ENCODE measurements around the gene ADGRA3. TPM values are rescaled to one million over a fixed set of nuclear protein-coding genes. Genes with fewer than 3 reads are reported as not detected.

ADGRA3 gene
- total RNA-seq: 24.8 TPM

- peak; percentile 74 for DNase-seq (ENCODE audit: low spot score)
Observed at GRCh38 chr4:22515888-22516541, at the start of gene ADGRA3. Gene ADGRA3, minus strand, starts transcription at chr4:22516066. Its CDS starts 282 bp downstream, at chr4:22515784.

- no peak for DNase-seq (ENCODE audit: low spot score)
Observed at GRCh38 chr4:22556495-22556894, 40.6 kb upstream of the ADGRA3 start.

- no peak for DNase-seq (ENCODE audit: low spot score)
Observed at GRCh38 chr4:22554670-22555069, 38.8 kb upstream of the ADGRA3 start.

- DNase-seq (ENCODE audit: low spot score): no peak
Observed at GRCh38 chr4:22553560-22553959, 37.7 kb upstream of the ADGRA3 start.

GRCh38 chr4:22552812-22553211 is 36.9 kb upstream of the ADGRA3 start:
- no peak for DNase-seq (ENCODE audit: low spot score)

GRCh38 chr4:22551550-22551949 is 35.7 kb upstream of the ADGRA3 start:
- DNase-seq (ENCODE audit: low spot score): no peak

- DNase-seq (ENCODE audit: low spot score): no peak
Observed at GRCh38 chr4:22546299-22546698, 30.4 kb upstream of the ADGRA3 start.

GRCh38 chr4:22539251-22539650 is 23.4 kb upstream of the ADGRA3 start:
- no peak for DNase-seq (ENCODE audit: low spot score)

GRCh38 chr4:22537864-22538263 is 22.0 kb upstream of the ADGRA3 start:
- no peak for DNase-seq (ENCODE audit: low spot score)

- DNase-seq (ENCODE audit: low spot score): no peak
Observed at GRCh38 chr4:22534374-22534773, 18.5 kb upstream of the ADGRA3 start.

- DNase-seq (ENCODE audit: low spot score): no peak
Observed at GRCh38 chr4:22532896-22533295, 17.0 kb upstream of the ADGRA3 start.

GRCh38 chr4:22532117-22532516 is 16.3 kb upstream of the ADGRA3 start:
- no peak for DNase-seq (ENCODE audit: low spot score)

GRCh38 chr4:22531311-22532019 is 15.6 kb upstream of the ADGRA3 start:
- DNase-seq (ENCODE audit: low spot score): no peak

GRCh38 chr4:22524895-22525294 is 9.0 kb upstream of the ADGRA3 start:
- no peak for DNase-seq (ENCODE audit: low spot score)

GRCh38 chr4:22522706-22523501 is 7.0 kb upstream of the ADGRA3 start:
- DNase-seq (ENCODE audit: low spot score): no peak

- no peak for DNase-seq (ENCODE audit: low spot score)
Observed at GRCh38 chr4:22522206-22522605, 6.3 kb upstream of the ADGRA3 start.

- DNase-seq (ENCODE audit: low spot score): no peak
Observed at GRCh38 chr4:22521240-22521639, 5.4 kb upstream of the ADGRA3 start.

- DNase-seq (ENCODE audit: low spot score): peak; percentile 59
Observed at GRCh38 chr4:22515145-22515887, 550 bp downstream of the ADGRA3 start.

- no peak for DNase-seq (ENCODE audit: low spot score)
Observed at GRCh38 chr4:22514481-22514880, 1.4 kb downstream of the ADGRA3 start.

- no peak for DNase-seq (ENCODE audit: low spot score)
Observed at GRCh38 chr4:22514001-22514400, 1.9 kb downstream of the ADGRA3 start.

GRCh38 chr4:22512306-22512705 is 3.6 kb downstream of the ADGRA3 start:
- DNase-seq (ENCODE audit: low spot score): no peak

GRCh38 chr4:22510750-22511149 is 5.1 kb downstream of the ADGRA3 start:
- no peak for DNase-seq (ENCODE audit: low spot score)
